ENCODE measurements around the gene NLGN3. TPM values are rescaled to one million over a fixed set of nuclear protein-coding genes. Genes with fewer than 3 reads are reported as not detected.

Gene NLGN3
- total RNA-seq, 1 donor = 0.43 TPM

DNA sequence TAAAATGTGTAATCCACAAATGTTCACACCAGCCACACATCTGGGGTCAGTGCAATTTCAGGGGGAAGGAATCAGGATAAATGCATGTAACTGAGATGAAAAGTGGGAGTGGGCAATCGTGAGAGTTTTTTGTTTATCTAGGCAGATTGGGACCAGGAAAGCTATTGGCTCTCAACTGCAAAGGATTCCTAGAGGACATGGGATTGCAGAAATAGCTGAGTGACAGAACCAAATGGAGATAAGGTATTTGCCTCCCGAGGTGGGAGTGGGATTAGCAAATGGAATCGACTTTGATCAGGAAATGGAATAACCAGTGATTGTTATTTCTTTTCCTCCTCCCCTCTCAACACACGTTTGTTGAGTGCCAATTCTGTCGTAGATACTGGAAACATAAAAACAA lies 39.5 kb downstream of the NLGN3 start:
- no peak for DNase-seq (ENCODE audit: low read depth)
- H3K4me3 ChIP-seq (ENCODE audit: low read depth, low read length) = no peak overlapping the region
- TF ChIP-seq, protein P1, sequence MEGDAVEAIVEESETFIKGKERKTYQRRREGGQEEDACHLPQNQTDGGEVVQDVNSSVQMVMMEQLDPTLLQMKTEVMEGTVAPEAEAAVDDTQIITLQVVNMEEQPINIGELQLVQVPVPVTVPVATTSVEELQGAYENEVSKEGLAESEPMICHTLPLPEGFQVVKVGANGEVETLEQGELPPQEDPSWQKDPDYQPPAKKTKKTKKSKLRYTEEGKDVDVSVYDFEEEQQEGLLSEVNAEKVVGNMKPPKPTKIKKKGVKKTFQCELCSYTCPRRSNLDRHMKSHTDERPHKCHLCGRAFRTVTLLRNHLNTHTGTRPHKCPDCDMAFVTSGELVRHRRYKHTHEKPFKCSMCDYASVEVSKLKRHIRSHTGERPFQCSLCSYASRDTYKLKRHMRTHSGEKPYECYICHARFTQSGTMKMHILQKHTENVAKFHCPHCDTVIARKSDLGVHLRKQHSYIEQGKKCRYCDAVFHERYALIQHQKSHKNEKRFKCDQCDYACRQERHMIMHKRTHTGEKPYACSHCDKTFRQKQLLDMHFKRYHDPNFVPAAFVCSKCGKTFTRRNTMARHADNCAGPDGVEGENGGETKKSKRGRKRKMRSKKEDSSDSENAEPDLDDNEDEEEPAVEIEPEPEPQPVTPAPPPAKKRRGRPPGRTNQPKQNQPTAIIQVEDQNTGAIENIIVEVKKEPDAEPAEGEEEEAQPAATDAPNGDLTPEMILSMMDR (IDR thresholded peaks at IDR 0.05; ENCODE audit: insufficient read depth, low read depth, low read length) = no peak

DNA sequence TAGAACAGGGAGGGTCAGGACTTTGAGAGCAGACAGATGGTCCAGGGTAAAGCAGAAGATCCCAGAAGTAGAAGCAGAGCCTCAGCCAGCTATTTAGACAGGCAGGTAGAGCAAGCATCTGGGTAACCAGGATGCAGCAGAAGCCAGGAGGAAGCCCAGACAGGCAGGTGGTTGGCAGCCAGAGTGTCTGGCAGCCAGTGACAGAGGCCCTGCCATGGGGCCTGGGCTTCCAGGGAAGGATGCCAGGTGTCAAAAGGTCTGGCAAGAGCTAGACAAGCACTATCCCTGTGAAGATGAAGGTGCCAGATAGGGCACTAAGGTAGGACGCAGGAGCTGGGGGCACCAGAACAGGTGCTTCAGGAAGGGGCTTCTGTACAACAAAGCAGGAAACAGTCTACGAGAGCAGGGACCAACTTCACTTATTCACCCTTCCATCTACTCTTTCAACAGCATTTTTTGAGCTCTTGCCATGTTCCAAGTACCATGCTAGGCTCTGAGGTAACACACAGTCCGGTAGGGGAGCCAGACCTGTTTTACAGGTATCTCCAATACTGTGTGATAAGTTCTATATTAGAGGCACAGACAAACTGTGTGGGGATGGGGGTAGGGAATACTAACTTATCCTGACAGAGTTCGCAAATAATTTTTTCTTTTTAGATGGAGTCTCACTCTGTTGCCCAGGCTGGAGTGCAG lies 40.3 kb downstream of the NLGN3 start:
- no peak for DNase-seq (ENCODE audit: low read depth)
- TF ChIP-seq, protein P1 (IDR thresholded peaks at IDR 0.05; ENCODE audit: insufficient read depth, low read depth, low read length) = no peak
- no peak overlapping the region for H3K4me3 ChIP-seq (ENCODE audit: low read depth, low read length)

DNA sequence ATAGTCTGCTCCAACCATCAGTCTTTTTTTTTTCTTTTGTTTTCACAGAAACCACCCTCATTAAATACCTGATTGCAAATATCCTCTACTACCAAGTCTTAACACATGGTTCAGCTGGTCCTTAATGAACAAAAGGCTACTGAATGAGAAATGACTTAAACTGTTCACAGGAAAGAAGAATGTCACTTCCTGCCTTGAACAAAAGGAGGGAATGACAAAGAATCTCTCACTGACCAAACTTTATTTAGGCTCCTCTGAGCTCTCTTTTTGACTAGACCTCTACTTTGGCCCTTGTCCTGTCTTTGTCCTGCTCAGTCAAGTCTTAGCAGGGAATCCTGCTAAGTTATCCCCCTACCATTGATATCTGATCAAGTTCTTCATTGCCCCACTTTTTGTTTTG lies 46.6 kb downstream of the NLGN3 start:
- DNase-seq (ENCODE audit: low read depth) = no peak
- TF ChIP-seq, protein P1 (IDR thresholded peaks at IDR 0.05; ENCODE audit: insufficient read depth, low read depth, low read length) = no peak
- no peak overlapping the region for H3K4me3 ChIP-seq (ENCODE audit: low read depth, low read length)

DNA sequence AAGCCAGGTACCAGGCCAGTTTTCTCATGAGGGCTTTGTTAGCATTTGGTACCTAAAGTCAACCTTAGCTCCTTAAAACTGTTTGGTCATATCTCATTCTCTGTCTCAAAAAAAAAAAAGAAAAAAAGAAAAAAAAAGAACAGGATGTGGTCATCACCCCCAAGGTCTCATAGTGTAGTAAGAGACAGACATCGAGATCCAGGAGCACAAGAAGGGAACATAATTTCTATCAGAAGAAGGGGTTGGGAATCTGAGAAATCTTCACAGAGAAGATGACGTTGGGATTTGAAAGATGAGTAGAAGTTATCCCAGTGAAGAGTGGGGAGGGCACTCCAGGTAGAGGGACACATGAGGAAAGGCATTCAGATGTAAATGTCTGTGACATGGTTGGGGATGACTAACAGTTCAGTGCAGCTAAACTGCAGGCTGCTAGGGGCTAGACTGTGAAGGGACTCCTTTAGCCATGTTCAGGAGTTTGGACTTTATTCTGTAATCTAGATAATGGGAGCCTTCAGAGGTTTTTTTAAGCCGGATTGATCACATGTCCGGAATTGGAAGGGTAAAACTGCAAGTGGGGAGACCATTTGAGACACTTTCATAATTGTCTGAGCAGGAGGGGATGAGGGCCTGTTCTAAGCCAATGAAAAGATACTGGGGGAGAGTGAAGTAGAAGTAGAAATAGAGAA lies 51.5 kb downstream of the NLGN3 start:
- H3K4me3 ChIP-seq (ENCODE audit: low read depth, low read length) = no peak overlapping the region
- TF ChIP-seq, protein P1 (IDR thresholded peaks at IDR 0.05; ENCODE audit: insufficient read depth, low read depth, low read length) = no peak
- no peak for DNase-seq (ENCODE audit: low read depth)

DNA sequence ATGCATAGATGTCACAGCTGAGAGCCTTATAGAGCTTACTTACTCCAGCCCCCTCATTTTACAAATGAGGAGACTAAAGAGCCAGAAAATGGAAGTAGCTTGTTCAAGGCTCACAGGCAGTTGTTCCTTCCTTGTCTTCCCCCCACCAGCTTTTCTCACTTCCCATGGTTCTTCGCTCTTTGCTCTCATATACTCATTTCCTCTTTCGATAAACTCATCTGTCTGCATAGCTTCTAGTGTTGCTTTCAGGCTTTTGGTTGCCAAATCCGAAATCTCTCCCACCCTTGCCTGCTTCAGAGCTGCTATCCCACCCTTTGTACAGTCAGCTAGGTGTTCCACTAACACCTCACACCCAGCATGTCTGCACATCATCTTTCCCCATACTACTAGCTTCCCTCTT lies 53.4 kb downstream of the NLGN3 start:
- no peak for DNase-seq (ENCODE audit: low read depth)
- TF ChIP-seq, protein P1 (IDR thresholded peaks at IDR 0.05; ENCODE audit: insufficient read depth, low read depth, low read length) = no peak
- no peak overlapping the region for H3K4me3 ChIP-seq (ENCODE audit: low read depth, low read length)

DNA sequence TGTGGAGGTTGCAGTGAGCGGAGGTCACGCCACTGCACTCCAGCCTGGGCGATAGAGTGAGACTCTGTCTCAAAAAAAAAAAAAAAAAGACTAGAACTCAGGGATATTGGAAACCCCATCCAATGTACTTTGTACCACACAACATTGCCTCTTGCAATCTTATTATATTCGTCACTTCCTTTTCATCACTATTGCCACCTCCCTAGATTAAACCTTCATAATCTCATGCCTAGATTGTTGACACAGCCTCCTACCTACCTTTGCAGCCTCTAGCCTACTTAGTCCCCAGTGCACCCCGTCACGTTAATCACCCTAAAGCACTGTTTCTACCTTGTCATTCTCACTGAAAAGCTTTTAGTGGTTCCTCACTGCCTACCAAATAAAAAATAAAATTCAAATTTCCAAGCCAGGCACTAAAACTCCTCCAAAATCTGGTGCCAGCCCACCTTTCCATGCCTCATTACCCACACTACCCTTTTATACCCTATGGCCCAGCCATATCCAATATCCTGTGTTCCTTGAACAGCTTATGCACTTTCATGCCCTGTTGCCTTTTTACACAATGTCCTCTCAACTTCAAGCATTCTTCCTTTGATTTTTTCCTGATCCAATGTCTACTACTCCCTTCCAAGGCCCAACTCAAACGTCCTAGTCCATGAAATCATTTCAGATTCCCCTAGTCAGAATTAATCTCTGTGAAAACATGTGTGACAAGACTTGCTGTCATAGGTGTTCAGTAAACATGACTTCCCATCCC lies 54.8 kb downstream of the NLGN3 start:
- TF ChIP-seq, protein P1 (IDR thresholded peaks at IDR 0.05; ENCODE audit: insufficient read depth, low read depth, low read length) = no peak

More for the DNA sequence above, 54.8 kb downstream of the NLGN3 start:
- no peak overlapping the region for H3K4me3 ChIP-seq (ENCODE audit: low read depth, low read length)
- DNase-seq (ENCODE audit: low read depth) = no peak

All from fibroblast of villous mesenchyme (primary cell).